Measurements from ENCODE around the gene CDH13.

DNA sequence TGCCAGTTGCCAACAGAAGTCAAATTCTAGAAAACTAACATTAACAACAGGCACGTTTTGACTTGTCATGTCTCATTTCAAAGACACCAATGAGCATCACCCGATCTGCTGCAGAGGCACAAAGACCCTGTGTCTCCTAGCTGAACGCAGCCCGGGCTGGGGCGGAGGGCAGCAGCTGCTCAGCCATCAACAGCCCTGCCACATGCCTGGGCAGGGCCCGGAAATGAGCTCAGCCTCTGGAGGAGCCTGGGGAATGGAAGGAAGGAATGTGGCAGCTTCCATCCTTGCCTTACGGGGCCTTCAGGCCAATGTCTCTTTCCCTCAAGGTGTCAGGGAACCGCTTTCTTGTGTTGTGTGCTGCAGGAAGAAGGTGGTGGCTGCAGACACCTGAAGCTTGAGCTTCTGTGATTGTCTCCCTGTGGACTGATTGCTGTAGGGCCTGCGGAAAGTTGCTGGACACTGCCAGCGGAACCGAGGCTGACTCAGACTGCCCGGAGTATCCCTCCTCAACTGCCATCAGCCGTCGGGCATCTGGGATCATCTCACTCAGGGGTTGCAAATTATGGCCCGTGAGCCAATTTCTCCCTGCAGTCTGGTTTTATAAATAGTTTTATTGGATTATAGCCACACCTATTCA is 7.3 kb downstream of the CDH13 start:
- TF ChIP-seq, protein P1, sequence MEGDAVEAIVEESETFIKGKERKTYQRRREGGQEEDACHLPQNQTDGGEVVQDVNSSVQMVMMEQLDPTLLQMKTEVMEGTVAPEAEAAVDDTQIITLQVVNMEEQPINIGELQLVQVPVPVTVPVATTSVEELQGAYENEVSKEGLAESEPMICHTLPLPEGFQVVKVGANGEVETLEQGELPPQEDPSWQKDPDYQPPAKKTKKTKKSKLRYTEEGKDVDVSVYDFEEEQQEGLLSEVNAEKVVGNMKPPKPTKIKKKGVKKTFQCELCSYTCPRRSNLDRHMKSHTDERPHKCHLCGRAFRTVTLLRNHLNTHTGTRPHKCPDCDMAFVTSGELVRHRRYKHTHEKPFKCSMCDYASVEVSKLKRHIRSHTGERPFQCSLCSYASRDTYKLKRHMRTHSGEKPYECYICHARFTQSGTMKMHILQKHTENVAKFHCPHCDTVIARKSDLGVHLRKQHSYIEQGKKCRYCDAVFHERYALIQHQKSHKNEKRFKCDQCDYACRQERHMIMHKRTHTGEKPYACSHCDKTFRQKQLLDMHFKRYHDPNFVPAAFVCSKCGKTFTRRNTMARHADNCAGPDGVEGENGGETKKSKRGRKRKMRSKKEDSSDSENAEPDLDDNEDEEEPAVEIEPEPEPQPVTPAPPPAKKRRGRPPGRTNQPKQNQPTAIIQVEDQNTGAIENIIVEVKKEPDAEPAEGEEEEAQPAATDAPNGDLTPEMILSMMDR (conservative IDR thresholded peaks at IDR 0.05): no peak
- no peak for TF ChIP-seq ZFX (IDR thresholded peaks at IDR 0.05)
